Endothelial cell of umbilical vein (primary cell): ENCODE results near the gene SMURF1. TPM values are rescaled to one million over a fixed set of nuclear protein-coding genes. Genes with fewer than 3 reads are reported as not detected.

ENCODE experiments used
- BruUV-seq: library from RNA; stranded (reverse); fragments of 400-500 nt; replicated peaks from 2 replicates; lab custom pipeline; 2021; lab: Mats Ljungman, UMichigan
- CTCF ChIA-PET: fragments of 300-600, 350-600 bp; sonication (Branson Sonifier 250); formaldehyde crosslinking; loops from one replicate; lab custom pipeline; 2021; ENCODE audit warnings: antibody characterized with exemption, inconsistent platforms; lab: Charles Lee
- POLR2A ChIA-PET: fragments of 300-600, 350-600 bp; sonication (Branson Sonifier 250); formaldehyde crosslinking; loops from one replicate; lab custom pipeline; 2021; ENCODE audit warnings: antibody characterized with exemption, inconsistent platforms; lab: Charles Lee
- DNase-seq: peaks from one replicate; pipeline ENCODE4 v3.0.0-alpha.2; 2011; ENCODE audit warnings: low read depth, low spot score
- FAIRE-seq: peaks from 2 replicates; lab custom pipeline; 2011; peaks lifted over from hg19 to GRCh38; lab: Jason Lieb, UNC
- H2AFZ ChIP-seq: 2 replicates; pipeline ENCODE4 v1.6.0; 2012; ENCODE audit warnings: low read depth, low read length, control low read depth, inconsistent platforms
- H3K27ac ChIP-seq: 2 replicates; pipeline ENCODE4 v1.5.1; 2011; ENCODE audit warnings: low read depth, mild to moderate bottlenecking, control low read depth, low read length, moderate library complexity; ENCODE audit not compliant: insufficient read depth
- H3K27me3 ChIP-seq, 2 experiments: 2 replicates each; pipeline versions ENCODE4 v1.6.0 to v1.6.1; 2011; ENCODE audit warnings: low read length in 2 of 2, mixed read lengths in 1 of 2; ENCODE audit not compliant: control insufficient read depth in 2 of 2, insufficient read depth in 2 of 2
- H3K36me3 ChIP-seq, 2 experiments: 2 replicates in 1 of 2; 3 replicates in 1 of 2; pipeline ENCODE4 v1.5.1; 2011; ENCODE audit warnings: low read length in 2 of 2, mild to moderate bottlenecking in 1 of 2, moderate library complexity in 1 of 2; ENCODE audit not compliant: control insufficient read depth in 2 of 2, insufficient read depth in 2 of 2; ENCODE audit errors: extremely low read depth in 1 of 2
- H3K4me1 ChIP-seq: 3 replicates; pipeline ENCODE4 v1.5.1; 2011; ENCODE audit warnings: mild to moderate bottlenecking, low read length; ENCODE audit not compliant: control insufficient read depth, insufficient read depth; ENCODE audit errors: extremely low read depth
- H3K4me2 ChIP-seq: 2 replicates; pipeline ENCODE4 v1.6.1; 2011; ENCODE audit warnings: low read length, control low read depth, mixed read lengths; ENCODE audit not compliant: insufficient read depth
- H3K4me3 ChIP-seq, 3 experiments: fragments of 200-600 bp in 1 of 3; sonication (generic), shearing (Covaris generic) in 1 of 3; replicated peaks in 1 of 3; 2 replicates each; pipeline ENCODE4 v1.5.1; 2011 to 2016; ENCODE audit warnings: control low read depth in 3 of 3, low read length in 3 of 3, mild to moderate bottlenecking in 2 of 3, inconsistent platforms in 1 of 3, low read depth in 1 of 3, moderate library complexity in 1 of 3; ENCODE audit not compliant: insufficient read depth in 1 of 3
- H3K79me2 ChIP-seq: 2 replicates; pipeline ENCODE4 v1.6.0; 2012; ENCODE audit warnings: low read length, inconsistent platforms; ENCODE audit not compliant: control insufficient read depth, insufficient read depth
- H3K9ac ChIP-seq: replicated peaks from 2 replicates; pipeline ENCODE3; 2011; ENCODE audit warnings: low read length, control low read depth; ENCODE audit not compliant: insufficient read depth; ENCODE audit errors: extremely low read depth
- H3K9me1 ChIP-seq: replicated peaks from 3 replicates; pipeline ENCODE4 v1.6.0; 2011; ENCODE audit warnings: mild to moderate bottlenecking, low read length; ENCODE audit not compliant: control insufficient read depth, insufficient read depth; ENCODE audit errors: extremely low read depth
- H3K9me3 ChIP-seq: replicated peaks from 2 replicates; pipeline ENCODE4 v1.5.1; 2012; ENCODE audit warnings: low read length, inconsistent platforms; ENCODE audit not compliant: control insufficient read depth, insufficient read depth
- H4K20me1 ChIP-seq: replicated peaks from 2 replicates; pipeline ENCODE3; 2011; ENCODE audit warnings: mild to moderate bottlenecking, low read length; ENCODE audit not compliant: control insufficient read depth, insufficient read depth; ENCODE audit errors: extremely low read depth
- EZH2 ChIP-seq: IDR thresholded peaks from 2 replicates; pipeline ENCODE4 v1.6.1; 2012; ENCODE audit warnings: borderline replicate concordance, low read depth, mild to moderate bottlenecking, moderate library complexity, low read length, inconsistent platforms; ENCODE audit not compliant: severe bottlenecking
- FOS ChIP-seq: IDR thresholded peaks from 2 replicates; pipeline ENCODE4 v1.6.1; 2011; ENCODE audit warnings: mild to moderate bottlenecking, low read length, moderate library complexity, borderline replicate concordance; ENCODE audit not compliant: insufficient read depth
- GATA2 ChIP-seq: IDR thresholded peaks from 2 replicates; pipeline ENCODE4 v1.7.0; 2011; ENCODE audit warnings: low read depth, mild to moderate bottlenecking, moderate library complexity, mixed read lengths, low read length; ENCODE audit not compliant: insufficient read length, insufficient read depth
- JUN ChIP-seq: IDR thresholded peaks from 2 replicates; pipeline ENCODE4 v1.6.1; 2011; ENCODE audit warnings: borderline replicate concordance, low read depth; ENCODE audit not compliant: insufficient read length, insufficient read depth
- MYC ChIP-seq: IDR thresholded peaks from one replicate; pipeline ENCODE4 v1.6.1; 2011; ENCODE audit warnings: mild to moderate bottlenecking, low read depth, low read length
- POLR2A ChIP-seq: IDR thresholded peaks from 2 replicates; pipeline ENCODE4 v1.6.1; 2012; ENCODE audit warnings: low read depth, mild to moderate bottlenecking, control low read depth, low read length
- POLR2AphosphoS5 ChIP-seq: IDR thresholded peaks from 2 replicates; pipeline ENCODE4 v1.6.1; 2012; ENCODE audit warnings: low read depth, mild to moderate bottlenecking, control low read depth, low read length, moderate library complexity; ENCODE audit not compliant: insufficient read depth
- dilution Hi-C: fragments of 300-500 bp; cut with MboI; formaldehyde crosslinking; loops from one replicate; pipeline ENCODE4 v1.15.0; 2019; ENCODE audit warnings: low sequenced_read_pairs; ENCODE audit not compliant: extremely low pct_ligation_motif_present
- intact Hi-C: fragments of 100-400 bp; cut with micrococcal nuclease; formaldehyde crosslinking; loops from one replicate; pipeline ENCODE4 v1.10.0; 2022
- polyA plus RNA-seq, 4 experiments: library from polyadenylated mRNA; depleted of rRNA in 3 of 4; stranded (reverse) in 3 of 4; unstranded in 1 of 4; fragments of >200 nt; gene quantifications; 2 replicates each; pipeline versions ENCODE4 v1.2.1 to v1.2.3, GENCODE V29; 2011 to 2012; ENCODE audit warnings: missing spikeins in 1 of 4
- total RNA-seq: library from RNA; stranded (reverse); gene quantifications from 2 replicates; pipeline ENCODE4 v1.2.3, GENCODE V29; 2021
- TF ChIP-seq, protein P1 (sequence below), 2 donors: IDR thresholded peaks; 1 replicate in 1 of 2; 2 replicates in 1 of 2; pipeline ENCODE4 v1.5.1; 2011; ENCODE audit warnings: low read length in 2 of 2, mild to moderate bottlenecking in 2 of 2, moderate library complexity in 2 of 2, control low read depth in 1 of 2, inconsistent platforms in 1 of 2, low read depth in 1 of 2; ENCODE audit not compliant: insufficient read depth in 1 of 2; ENCODE audit errors: extremely low read depth in 1 of 2
- TF ChIP-seq, protein P2 (sequence below): IDR thresholded peaks from 2 replicates; pipeline ENCODE4 v1.6.1; 2011; ENCODE audit not compliant: insufficient read depth, insufficient read length

Gene SMURF1
- total and polyA plus RNA-seq, 2 donors (not counting 3 experiments of a cell fraction or from before 2014, with no cell fraction given): 11.5 to 22.8 TPM

GRCh38 chr7:99135938-99136337 lies 8.0 kb downstream of the SMURF1 start:
- Histone ChIP-seq H3K9ac (no peak overlapping the region), H2AFZ (no peak overlapping the region), H3K27me3 (no peaks in the 10 kb centered on the region), H3K4me3 (no peak overlapping the region), H3K9me3 (no peaks in the 10 kb centered on the region), H3K4me2 (no peak overlapping the region), H3K27ac (no peak overlapping the region), H3K79me2 (peaks cover 94% of the 10 kb centered on the region), H3K36me3 (no peaks in the 10 kb centered on the region), H4K20me1 (peaks cover 40% of the 10 kb centered on the region), H3K4me1 (peaks cover 6% of the 10 kb centered on the region), H3K9me1 (no peaks in the 10 kb centered on the region)
- no peak for FAIRE-seq
- BruUV-seq: no TSS peak
- dilution Hi-C loops: no loop called here
- TF ChIP-seq POLR2A (no peak), EZH2 (no peak)
- POLR2A ChIA-PET: interaction anchor here (0.6 kb wide), 1 partner anchor 101 kb away, joined by 6 read pairs; no protein-coding TSS in a partner anchor
- CTCF ChIA-PET: no interaction called here
- DNase-seq: no peak
- intact Hi-C loops: no loop called here

- FAIRE-seq (no peak), DNase-seq (no peak)
- H3K4me1 ChIP-seq: peaks cover 6% of the 10 kb centered on the region
- BruUV-seq: no TSS peak
- H3K27ac ChIP-seq: no peak overlapping the region
- H3K9me1 ChIP-seq: no peaks in the 10 kb centered on the region
- H3K36me3 ChIP-seq: no peaks in the 10 kb centered on the region
- no peak overlapping the region for H3K9ac ChIP-seq
- dilution Hi-C loops: no loop called here
- POLR2A ChIA-PET: no interaction called here
- H3K4me2 ChIP-seq: no peak overlapping the region
- H3K27me3 ChIP-seq: no peaks in the 10 kb centered on the region
- H4K20me1 ChIP-seq: peaks cover 36% of the 10 kb centered on the region
- TF ChIP-seq FOS (no peak), JUN (no peak), POLR2A (no peak), EZH2 (no peak), GATA2 (no peak), MYC (no peak), POLR2AphosphoS5 (no peak)
- TF ChIP-seq, protein P1, sequence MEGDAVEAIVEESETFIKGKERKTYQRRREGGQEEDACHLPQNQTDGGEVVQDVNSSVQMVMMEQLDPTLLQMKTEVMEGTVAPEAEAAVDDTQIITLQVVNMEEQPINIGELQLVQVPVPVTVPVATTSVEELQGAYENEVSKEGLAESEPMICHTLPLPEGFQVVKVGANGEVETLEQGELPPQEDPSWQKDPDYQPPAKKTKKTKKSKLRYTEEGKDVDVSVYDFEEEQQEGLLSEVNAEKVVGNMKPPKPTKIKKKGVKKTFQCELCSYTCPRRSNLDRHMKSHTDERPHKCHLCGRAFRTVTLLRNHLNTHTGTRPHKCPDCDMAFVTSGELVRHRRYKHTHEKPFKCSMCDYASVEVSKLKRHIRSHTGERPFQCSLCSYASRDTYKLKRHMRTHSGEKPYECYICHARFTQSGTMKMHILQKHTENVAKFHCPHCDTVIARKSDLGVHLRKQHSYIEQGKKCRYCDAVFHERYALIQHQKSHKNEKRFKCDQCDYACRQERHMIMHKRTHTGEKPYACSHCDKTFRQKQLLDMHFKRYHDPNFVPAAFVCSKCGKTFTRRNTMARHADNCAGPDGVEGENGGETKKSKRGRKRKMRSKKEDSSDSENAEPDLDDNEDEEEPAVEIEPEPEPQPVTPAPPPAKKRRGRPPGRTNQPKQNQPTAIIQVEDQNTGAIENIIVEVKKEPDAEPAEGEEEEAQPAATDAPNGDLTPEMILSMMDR (IDR thresholded peaks at IDR 0.05; ENCODE audit: extremely low read depth in 1 of 2, insufficient read depth in 1 of 2, low read depth in 1 of 2, low read length in 2 of 2): no peak
- TF ChIP-seq, protein P2, sequence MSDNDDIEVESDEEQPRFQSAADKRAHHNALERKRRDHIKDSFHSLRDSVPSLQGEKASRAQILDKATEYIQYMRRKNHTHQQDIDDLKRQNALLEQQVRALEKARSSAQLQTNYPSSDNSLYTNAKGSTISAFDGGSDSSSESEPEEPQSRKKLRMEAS: no peak
- intact Hi-C loops: no loop called here
- peaks cover 94% of the 10 kb centered on the region for H3K79me2 ChIP-seq
- no peaks in the 10 kb centered on the region for H3K9me3 ChIP-seq
- H3K4me3 ChIP-seq: no peak overlapping the region
- no peak overlapping the region for H2AFZ ChIP-seq
- CTCF ChIA-PET: interaction anchor here (1.2 kb wide), 1 partner anchor 10 kb away, joined by 3 read pairs; no protein-coding TSS in a partner anchor
These were observed 9.9 kb downstream of the SMURF1 start for GRCh38 chr7:99133766-99134564.
